ENCODE data around the gene WBP4. TPM values are rescaled to one million over a fixed set of nuclear protein-coding genes. Genes with fewer than 3 reads are reported as not detected.
A peak's percentile ranks its signal among the peaks of the same experiment; 100 is the strongest.

WBP4 gene
- total RNA-seq, 6 donors from 2014 or later, result 7.0 to 18.3 (median 8.9) TPM

DNA sequence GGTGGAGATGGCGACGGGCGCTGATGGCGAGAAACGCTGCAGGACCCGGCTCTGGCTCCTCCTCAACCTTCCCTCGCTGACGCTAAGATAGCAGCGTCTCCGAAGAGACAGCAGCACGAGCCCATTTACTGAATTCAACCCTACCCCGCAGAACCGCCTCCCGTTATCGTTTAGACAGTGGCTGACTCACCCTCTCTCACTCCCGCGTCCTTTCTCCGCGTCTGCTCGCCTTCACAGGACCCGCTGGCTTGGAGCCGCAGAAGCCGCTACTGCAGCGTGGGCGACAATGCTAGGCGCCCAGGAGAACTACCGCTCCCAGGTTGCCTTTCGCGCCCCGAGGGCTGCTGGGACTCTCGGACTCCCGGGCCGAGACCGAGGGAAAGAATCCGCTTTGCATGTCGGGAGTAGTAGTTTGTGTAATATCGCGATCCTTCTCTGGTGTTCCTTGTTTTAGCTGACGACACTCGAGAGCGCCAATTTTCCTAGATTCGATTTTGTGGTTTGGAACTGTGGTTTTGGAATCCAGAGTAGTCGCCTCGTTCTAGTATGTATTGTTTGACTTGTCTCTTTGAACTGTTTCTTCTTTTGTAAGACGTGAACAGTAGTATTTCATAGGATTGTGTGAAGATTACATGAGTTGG, 71.3 kb downstream of the WBP4 start, which contains the start of gene KBTBD6:
TSS of gene KBTBD6 (minus strand) at position 291 of the 641 bp plus-strand sequence. CDS start 291 bp downstream, outside the sequence.
- 0% methylated on average over 28 to 44 of the region's 45 CpGs for WGBS, 2 donors
- H3K36me3 ChIP-seq, result no peaks in the 10 kb centered on the region
- H3K9me3 ChIP-seq, result no peaks in the 10 kb centered on the region
- DNase-seq (peak; percentile 95 to 98), ATAC-seq (ENCODE audit: low FRiP score in 2 of 2) (peak; percentile 99 to 100)
- no peaks in the 10 kb centered on the region for H3K27me3 ChIP-seq
- H3K4me1 ChIP-seq, result peaks cover 27 to 38% (median 36%) of the 10 kb centered on the region in 4 donors
- TF ChIP-seq, protein P1, sequence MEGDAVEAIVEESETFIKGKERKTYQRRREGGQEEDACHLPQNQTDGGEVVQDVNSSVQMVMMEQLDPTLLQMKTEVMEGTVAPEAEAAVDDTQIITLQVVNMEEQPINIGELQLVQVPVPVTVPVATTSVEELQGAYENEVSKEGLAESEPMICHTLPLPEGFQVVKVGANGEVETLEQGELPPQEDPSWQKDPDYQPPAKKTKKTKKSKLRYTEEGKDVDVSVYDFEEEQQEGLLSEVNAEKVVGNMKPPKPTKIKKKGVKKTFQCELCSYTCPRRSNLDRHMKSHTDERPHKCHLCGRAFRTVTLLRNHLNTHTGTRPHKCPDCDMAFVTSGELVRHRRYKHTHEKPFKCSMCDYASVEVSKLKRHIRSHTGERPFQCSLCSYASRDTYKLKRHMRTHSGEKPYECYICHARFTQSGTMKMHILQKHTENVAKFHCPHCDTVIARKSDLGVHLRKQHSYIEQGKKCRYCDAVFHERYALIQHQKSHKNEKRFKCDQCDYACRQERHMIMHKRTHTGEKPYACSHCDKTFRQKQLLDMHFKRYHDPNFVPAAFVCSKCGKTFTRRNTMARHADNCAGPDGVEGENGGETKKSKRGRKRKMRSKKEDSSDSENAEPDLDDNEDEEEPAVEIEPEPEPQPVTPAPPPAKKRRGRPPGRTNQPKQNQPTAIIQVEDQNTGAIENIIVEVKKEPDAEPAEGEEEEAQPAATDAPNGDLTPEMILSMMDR (IDR thresholded peaks at IDR 0.05), result peak in 1 of 6 experiments; percentile 23
- peak in 2 of 4 donors; percentile 49 to 62 for TF ChIP-seq POLR2A (IDR thresholded peaks at IDR 0.05)
- peak; percentile 60 to 89 for TF ChIP-seq POLR2AphosphoS5 (IDR thresholded peaks at IDR 0.05)
- no peak for TF ChIP-seq EP300 (IDR thresholded peaks at IDR 0.05)
- peak within 1 kb of the TSS; percentile 51 to 98 (median 85) for H3K4me3 ChIP-seq
- H3K27ac ChIP-seq, result peak within 1 kb of the TSS; percentile 77 to 89 (median 83)

Small RNA genes lying within 50 kb of the gene (small RNA-seq; reads per million reads assigned to genes)
- gene MIR3168 (0 reads per million in 4 donors), gene RN7SL597P (0 reads per million in 4 donors)

Other genes with a start within 250 kb of the WBP4 start
- gene ELF1, start 42.2 kb upstream of the WBP4 start, total RNA-seq, result 100 to 1,000 TPM in 1 of 6 donors, 10 to 100 TPM in 5; 52.6 to 134 (median 78.6) TPM
- 1 to 10 TPM in 5 of 6 donors, under 1 TPM in 1; 0.44 to 7.4 (median 4.8) TPM for gene KBTBD6, start 71.3 kb downstream of the WBP4 start, total RNA-seq
- gene KBTBD7, start 133.1 kb downstream of the WBP4 start, total RNA-seq, result 1 to 10 TPM; 3.6 to 8.9 (median 7.3) TPM
- gene MTRF1, start 202.1 kb downstream of the WBP4 start, total RNA-seq, result 10 to 100 TPM in 2 of 6 donors, 1 to 10 TPM in 4; 7.8 to 35.6 (median 9.4) TPM
- gene NAA16, start 249.8 kb downstream of the WBP4 start, total RNA-seq, result 10 to 100 TPM; 14.3 to 35.6 (median 18.7) TPM